Hippocampal formation (tissue), 2 donors: ENCODE measurements around the gene P2RX6.
"Not testable (repeated sequence)": the region's sequence is repeated elsewhere in the genome, so short reads cannot be mapped to it uniquely, and the experiment has no call there.

ENCODE experiments used
- DNase-seq, 2 donors: peaks; one replicate each; lab custom pipeline; 2025; lab: John Stamatoyannopoulos, UW

The P2RX6 gene

DNA sequence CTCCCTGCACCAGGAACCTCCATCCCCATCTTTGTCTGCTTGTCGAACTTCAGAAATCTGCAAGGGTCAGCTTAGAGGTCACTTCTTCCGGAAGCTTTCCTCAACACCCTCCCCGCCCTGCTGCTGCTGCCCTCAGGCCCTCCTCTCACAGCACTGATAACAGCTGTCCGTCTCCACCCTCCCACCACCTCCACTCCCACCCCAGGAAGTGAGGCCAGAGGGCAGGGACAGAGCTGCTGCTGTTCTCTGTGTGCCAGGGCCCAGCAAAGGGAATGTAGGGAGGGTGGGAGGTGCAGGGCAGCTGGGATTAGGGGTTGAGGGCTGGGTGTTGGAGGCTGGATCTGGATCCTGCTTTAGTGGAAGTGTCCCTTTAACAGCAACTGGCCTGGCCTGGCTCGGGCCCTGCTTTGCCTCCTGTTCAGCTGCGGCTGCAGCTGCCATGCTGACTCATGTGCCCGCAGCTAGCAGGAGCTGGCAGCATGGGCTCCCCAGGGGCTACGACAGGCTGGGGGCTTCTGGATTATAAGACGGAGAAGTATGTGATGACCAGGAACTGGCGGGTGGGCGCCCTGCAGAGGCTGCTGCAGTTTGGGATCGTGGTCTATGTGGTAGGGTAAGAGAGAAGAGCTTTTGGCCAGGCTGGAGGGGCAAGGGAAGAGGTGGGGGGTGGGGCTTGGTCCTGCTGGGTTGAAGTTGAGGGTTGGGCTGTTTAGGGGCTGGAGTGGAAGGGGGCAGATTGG is at the start of gene P2RX6:
Gene P2RX6 (plus strand): TSS at position 440 of the 740 bp plus-strand sequence. CDS start 10 bp downstream, at position 450.
- no peak for DNase-seq

- no peak for DNase-seq
Measured at GRCh38 chr22:20965888-20966855, 48.8 kb upstream of the P2RX6 start.

GRCh38 chr22:20966883-20967696 is 47.9 kb upstream of the P2RX6 start, which contains the start of gene AIFM3:
Gene AIFM3, plus strand, starts transcription at chr22:20967255. Its CDS starts 690 bp downstream, at chr22:20967945.
- DNase-seq: peak in 1 of 2 donors; percentile 35

GRCh38 chr22:20967697-20968211 is 47.2 kb upstream of the P2RX6 start:
- DNase-seq: no peak

- no peak for DNase-seq
Measured at GRCh38 chr22:20968281-20968977, 46.5 kb upstream of the P2RX6 start.

- no peak for DNase-seq
Measured at GRCh38 chr22:20970939-20971657, 43.9 kb upstream of the P2RX6 start.

GRCh38 chr22:20972014-20972694 is 42.8 kb upstream of the P2RX6 start:
- not testable (repeated sequence) for DNase-seq

GRCh38 chr22:20972933-20973577 is 41.9 kb upstream of the P2RX6 start:
- DNase-seq: no peak

DNA sequence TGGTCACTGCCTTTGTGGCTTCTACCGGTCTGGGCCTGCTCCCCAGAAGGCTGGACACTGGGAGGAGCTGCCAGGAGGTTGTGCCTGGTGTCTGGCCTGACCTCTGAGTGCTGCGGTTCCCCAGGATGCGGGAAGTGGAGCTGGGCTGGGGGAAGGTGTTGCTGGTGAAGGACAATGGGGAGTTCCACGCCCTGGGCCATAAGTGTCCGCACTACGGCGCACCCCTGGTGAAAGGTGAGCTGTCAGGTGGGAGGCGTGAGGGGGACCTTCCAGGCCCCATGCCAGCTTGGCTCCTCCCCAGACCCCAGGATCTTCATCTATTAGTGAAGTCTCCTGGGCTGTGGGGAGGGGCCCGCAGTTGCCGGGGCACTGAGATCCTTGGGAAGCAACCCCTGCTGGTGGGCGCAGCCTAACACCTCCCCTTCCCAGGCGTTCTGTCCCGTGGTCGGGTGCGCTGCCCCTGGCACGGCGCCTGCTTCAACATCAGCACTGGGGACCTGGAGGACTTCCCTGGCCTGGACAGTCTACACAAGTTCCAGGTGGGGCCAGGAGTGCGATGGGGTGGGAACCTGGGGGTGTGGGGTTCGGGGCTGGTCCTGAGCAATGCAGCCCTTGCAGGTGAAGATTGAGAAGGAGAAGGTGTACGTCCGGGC is 41.2 kb upstream of the P2RX6 start:
- no peak for DNase-seq

GRCh38 chr22:20974336-20974955 is 40.5 kb upstream of the P2RX6 start:
- DNase-seq: no peak

- DNase-seq: no peak
Measured at GRCh38 chr22:20975541-20976290, 39.2 kb upstream of the P2RX6 start.

GRCh38 chr22:20976291-20976877 is 38.6 kb upstream of the P2RX6 start:
- no peak for DNase-seq

DNA sequence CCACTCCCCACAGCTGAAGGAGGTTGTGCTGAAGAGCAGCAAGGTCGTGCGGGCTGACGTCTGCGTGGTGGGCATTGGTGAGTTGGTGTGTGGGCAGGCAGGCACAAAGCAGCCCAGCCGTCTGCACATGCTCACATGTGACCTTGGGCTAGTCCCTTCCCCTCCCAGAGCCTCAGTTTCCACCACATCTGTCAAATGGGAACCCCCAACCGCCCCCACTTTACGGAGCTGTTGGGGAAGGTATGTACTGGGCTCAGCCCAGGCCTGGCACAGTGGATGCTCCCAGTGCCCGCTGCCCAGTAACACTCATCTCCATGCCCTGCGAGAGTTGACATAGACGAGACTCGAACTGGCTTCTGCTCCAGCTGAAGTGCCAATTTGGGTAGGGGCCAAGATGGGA is 37.9 kb upstream of the P2RX6 start:
- DNase-seq: no peak

- no peak for DNase-seq
Measured at GRCh38 chr22:20977516-20978170, 37.3 kb upstream of the P2RX6 start.

- no peak for DNase-seq
Measured at GRCh38 chr22:20978419-20978818, 36.5 kb upstream of the P2RX6 start.

GRCh38 chr22:20979243-20979809 is 35.6 kb upstream of the P2RX6 start:
- DNase-seq: no peak
